GM21515 (cell line): Measurements from ENCODE around the gene CDC5L.
A peak's percentile ranks its signal among the peaks of the same experiment; 100 is the strongest.

Experiments used
- ATAC-seq: cut with Tn5 transposase; IDR thresholded peaks from one replicate; pipeline ENCODE4 v1.9.1; 2021; ENCODE audit not compliant: unreplicated experiment

CDC5L gene

GRCh38 chr6:44473393-44474189 is 86.1 kb downstream of the CDC5L start:
- ATAC-seq: no peak

- ATAC-seq: no peak
Observed at GRCh38 chr6:44474190-44474631, 86.7 kb downstream of the CDC5L start.

- no peak for ATAC-seq
Observed at GRCh38 chr6:44474643-44475042, 87.1 kb downstream of the CDC5L start.

- no peak for ATAC-seq
Observed at GRCh38 chr6:44475417-44475778, 87.9 kb downstream of the CDC5L start.

GRCh38 chr6:44475779-44476434 is 88.4 kb downstream of the CDC5L start:
- peak; percentile 76 for ATAC-seq

GRCh38 chr6:44476849-44477248 is 89.3 kb downstream of the CDC5L start:
- ATAC-seq: no peak

GRCh38 chr6:44477293-44477894 is 89.9 kb downstream of the CDC5L start:
- no peak for ATAC-seq

- ATAC-seq: no peak
Observed at GRCh38 chr6:44478158-44478557, 90.7 kb downstream of the CDC5L start.

GRCh38 chr6:44478591-44479254 is 91.2 kb downstream of the CDC5L start:
- no peak for ATAC-seq

GRCh38 chr6:44480097-44480541 is 92.6 kb downstream of the CDC5L start:
- no peak for ATAC-seq

GRCh38 chr6:44481056-44481455 is 93.5 kb downstream of the CDC5L start:
- no peak for ATAC-seq

GRCh38 chr6:44481760-44482159 is 94.3 kb downstream of the CDC5L start:
- no peak for ATAC-seq

- ATAC-seq: no peak
Observed at GRCh38 chr6:44485601-44486401, 98.3 kb downstream of the CDC5L start.

GRCh38 chr6:44487002-44487401 is 99.5 kb downstream of the CDC5L start:
- no peak for ATAC-seq

- ATAC-seq: no peak
Observed at GRCh38 chr6:44487586-44487985, 100.1 kb downstream of the CDC5L start.

- ATAC-seq: no peak
Observed at GRCh38 chr6:44489910-44490604, 102.6 kb downstream of the CDC5L start.

GRCh38 chr6:44493132-44493531 is 105.6 kb downstream of the CDC5L start:
- ATAC-seq: no peak

GRCh38 chr6:44493593-44493992 is 106.1 kb downstream of the CDC5L start:
- no peak for ATAC-seq

GRCh38 chr6:44494011-44494501 is 106.5 kb downstream of the CDC5L start:
- ATAC-seq: no peak
